Measurements from ENCODE around the gene IQCH.

Gene IQCH

DNA sequence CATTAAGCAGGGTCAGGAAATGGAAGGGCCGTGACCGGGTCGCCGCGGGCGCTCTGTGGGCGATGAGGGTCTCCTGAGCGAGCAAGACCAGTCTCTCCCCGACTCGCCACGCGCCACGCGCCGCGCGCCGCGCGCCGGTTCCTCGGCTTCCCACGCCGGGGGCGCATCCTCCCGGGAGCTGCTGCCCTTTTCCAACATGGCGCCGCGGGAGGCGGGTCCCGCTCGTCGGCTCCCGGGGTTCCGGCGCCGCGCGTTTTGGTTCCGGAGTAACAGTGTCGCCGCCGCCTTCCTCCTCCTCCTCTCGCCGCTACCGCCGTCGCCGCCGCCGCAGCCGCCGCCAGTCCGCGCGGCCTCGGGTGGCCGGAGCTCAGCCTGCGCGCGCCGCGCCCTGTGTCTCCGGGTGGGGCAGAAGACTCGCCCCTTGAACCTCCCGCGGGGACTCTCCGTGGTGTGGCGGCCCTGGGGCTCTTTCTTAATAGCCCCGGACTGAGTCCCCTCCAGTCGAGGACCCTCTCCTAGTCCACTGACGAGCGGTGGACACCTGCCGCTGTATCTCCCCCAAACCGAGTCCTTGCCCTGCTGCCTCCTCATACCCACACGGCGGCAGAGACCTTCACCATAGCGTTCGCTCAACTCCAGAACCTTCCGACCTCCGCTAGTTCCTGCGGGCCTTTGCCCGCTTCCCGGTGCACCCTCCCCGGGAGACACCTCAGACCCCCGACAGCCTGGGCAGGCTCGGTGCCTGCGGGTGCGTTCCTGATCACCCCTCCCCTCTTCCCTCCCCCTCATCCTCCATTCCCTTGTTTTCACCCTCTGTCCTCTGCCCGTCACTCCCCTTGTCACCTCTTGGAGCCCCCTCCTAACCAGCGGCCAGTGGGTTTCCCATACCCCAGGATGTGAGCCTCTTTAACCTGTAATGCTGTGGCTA lies 288.1 kb downstream of the IQCH start, which contains the start of gene MAP2K5:
Gene MAP2K5 (plus strand): TSS at position 284 of the 928 bp plus-strand sequence. CDS start 633 bp downstream, at position 917.
- peak; percentile 76 for DNase-seq

DNA sequence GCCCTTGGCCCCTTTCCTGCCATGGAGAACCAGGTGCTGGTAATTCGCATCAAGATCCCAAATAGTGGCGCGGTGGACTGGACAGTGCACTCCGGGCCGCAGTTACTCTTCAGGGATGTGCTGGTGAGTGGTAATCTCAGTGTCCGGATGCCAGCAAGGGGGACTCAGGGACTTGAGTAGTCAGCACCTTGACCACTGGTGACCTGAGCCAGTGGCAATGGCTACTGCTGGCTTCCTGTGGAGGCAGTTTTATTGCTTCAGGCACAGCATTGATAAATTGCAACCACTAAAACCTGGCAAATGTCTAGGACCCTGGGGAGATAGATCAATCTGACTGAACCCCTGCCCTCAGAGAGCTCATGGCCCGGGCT lies 288.7 kb downstream of the IQCH start:
- DNase-seq: no peak

DNA sequence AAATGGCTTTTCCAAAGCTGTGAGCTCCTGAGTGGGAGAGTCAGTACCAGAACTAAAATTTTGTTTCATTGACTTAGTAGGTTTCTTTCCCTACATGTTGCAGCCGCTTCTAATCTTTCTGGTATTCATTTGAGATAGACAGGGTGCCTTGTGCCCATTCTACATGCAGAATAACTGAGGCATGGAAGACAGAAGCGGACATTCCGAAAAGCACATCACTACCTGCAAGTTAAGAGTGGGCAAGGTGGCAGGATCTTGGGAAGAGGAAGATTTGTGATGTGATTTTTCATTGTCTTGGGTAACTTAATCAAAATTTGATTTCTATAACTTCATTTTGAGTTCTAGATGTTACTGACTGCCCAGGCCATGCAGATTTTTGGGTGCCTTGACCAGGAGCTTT lies 289.9 kb downstream of the IQCH start:
- DNase-seq: no peak

DNA sequence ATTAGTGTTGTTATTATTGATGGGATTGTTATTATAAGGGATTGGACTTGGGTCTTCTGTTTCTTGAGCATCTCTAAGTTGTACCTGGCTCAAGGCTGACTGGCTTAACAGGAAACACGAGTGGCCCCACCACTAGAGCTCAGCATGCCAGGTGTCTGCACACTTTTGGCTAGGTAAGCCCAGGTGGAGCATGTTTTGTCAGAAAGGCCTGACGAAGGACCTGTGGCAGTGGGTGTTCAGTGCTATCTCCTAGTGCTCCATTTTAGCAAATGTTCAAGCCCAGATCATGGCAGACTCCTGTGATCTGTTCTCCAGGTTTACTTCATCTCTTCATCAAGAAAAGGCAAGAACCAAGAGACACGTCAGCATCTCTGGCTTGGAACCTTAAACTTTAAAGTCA lies 291.3 kb downstream of the IQCH start:
- no peak for DNase-seq

DNA sequence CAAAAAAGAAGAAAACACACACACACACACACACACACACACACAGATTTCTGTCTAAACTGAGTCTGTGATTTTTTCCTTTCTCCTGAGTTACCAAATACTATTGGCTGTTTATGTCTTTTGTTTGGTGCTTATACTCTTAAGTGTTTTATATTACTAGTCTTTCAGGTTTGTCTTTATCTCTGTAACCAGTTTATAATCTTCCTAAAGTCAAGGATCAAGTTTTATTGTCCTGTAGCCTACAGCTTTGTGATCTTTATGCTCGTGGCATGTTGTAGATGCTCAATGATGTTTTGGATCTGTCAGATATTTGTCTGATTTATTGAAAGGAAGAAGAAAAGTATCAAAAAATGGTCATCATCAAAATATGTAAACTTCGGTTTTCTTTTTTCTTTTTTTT lies 292.5 kb downstream of the IQCH start:
- no peak for DNase-seq

DNA sequence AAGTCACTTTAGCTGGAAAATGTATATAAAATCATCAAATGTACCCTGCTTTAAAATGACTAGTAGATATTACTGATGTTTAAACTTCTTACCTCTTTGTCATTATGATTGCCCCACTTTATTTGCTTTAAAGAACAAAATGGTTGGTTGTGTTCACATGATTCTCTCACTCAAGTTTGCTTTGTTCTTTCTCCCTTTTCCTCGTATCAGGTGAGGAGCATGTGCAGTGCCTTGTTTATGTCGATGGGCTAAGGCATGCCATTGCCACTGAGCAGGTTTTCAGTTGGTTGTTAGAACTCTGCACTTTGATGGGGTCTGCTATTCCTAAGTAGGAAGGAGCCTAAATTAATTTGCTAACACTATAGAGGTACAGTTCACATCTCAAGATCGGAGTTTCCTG lies 293.2 kb downstream of the IQCH start:
- no peak for DNase-seq

DNA sequence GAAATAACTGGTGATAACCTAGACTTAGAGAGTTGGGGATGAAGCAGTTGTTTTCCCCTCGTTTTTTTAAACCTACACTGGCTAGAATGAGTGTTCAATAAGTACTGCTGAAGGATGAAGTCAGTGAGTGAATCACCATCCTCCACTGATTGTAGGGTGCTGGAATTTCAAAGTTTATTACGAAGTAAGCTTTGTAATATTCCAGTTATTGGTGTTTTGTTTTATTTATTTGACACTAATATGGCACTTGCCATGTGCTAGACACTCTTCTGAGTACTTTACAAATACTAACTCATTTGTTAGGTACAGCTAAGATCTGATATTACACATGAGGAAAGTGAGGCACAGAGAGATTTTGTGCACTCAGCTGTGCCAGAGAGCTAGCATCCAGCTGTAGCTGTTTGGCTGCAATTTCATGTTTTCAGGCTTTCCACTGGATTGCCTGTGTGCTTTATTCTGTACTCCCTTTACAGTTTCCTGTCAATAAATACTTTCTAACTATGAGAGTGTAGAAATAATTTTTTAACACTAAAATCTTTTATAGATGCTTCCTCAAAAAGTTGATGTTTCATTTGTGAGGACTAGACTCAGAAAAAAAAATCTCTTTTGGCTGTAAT lies 293.8 kb downstream of the IQCH start:
- no peak for DNase-seq

DNA sequence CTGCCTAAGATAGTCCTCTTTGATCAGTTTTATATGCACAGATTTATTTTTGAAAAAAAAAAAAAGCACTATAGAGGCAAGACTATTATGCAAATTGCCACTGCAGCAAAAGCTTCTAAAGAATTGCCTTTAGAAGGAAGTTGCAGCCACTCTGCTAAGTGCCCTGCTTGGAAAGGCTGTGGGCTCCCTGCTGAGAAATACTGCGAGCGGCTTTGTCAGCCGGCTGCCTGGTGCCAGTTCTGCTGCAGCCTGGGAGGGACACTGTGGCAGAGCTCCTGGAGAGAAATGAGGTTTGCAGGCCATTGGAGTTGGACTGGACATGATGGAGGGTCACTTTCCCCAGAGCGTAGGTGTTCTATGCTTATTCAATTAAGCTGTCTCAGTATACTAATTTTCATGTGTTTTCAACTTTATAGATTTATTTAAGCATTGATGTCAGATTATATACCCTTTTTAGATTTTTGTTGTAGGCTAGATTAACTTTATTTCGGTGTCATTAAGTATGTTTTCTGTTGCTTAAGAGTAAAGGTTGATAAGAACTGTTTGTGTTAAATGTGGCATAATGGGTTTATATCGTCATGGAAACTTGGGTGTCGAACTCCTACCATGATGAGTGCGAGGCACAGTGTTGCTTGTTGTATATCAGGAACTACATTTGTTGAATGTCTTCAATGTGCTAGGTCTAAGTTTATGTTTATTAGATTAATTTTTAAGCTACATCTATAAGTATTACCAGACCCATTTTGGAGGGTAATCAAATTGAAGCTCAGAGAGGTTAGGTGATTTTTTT lies 294.5 kb downstream of the IQCH start:
- no peak for DNase-seq

DNA sequence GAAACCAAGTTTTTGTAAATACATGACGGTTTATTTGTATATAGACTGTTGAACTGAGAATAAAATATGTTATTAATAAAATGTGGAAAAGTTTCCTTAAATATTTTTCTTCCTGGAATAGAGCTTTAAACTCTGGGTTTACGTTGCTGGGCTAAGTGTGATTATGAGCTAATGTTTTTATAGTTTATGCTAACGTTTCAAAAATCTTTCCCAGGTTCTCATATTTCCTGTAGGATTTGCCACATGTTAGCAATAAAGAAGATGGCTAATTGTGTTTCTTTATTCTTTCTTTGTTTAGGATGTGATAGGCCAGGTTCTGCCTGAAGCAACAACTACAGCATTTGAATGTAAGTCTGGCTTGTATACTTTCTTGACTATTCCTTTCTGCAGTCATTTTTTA lies 295.1 kb downstream of the IQCH start:
- DNase-seq: no peak

DNA sequence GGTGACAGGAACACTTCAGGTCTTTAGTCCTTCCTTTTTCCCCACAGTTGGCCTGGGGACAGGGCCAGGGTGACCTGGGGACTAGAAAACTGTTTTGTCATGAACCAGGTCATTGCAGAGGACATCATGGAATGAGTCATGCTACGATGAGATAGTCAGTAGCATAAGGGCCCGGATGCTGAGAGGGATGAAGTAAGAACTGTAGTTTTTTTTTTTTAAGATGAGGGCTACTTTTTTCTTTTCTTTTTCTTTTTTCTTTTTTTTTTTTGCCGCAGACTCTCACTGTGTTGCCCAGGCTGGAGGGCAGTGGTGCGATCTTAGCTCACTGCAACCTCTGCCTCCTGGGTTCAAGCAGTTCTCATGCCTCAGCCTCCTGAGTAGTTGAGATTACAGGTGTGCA lies 295.9 kb downstream of the IQCH start:
- DNase-seq: no peak

DNA sequence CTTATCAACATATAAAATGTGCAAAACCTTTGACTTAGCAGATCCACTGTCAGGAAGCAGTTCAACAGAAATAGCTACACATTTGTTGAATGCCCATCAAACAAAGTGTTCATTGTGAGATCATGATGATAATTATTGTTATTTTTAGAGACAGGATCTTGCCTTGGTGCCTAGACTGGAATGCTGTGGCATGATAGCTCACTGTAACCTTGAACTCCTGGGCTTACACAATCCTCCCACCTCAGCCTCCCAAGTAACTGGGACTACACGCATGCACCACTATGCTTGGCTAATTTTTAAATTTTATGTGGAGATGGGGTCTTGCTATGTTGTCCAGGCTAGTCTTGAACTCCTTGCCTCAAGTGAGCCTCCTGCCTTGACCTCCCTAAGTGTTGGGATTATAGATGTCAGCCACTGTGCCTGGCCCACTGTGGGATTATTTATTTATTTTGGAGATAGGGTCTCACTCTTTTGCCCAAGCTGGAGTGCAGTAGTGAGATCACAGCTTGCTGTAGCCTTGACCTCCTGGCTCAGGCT lies 296.7 kb downstream of the IQCH start:
- no peak for DNase-seq
